DOHH2 (cell line): ENCODE data around the gene ANKRD33.

Experiments
- H3F3A ChIP-seq: fragments of 200-600 bp; sonication (generic), shearing (Covaris generic); 2 replicates; pipeline ENCODE4 v1.6.0; 2016; ENCODE audit warnings: antibody characterized with exemption, mild to moderate bottlenecking; ENCODE audit not compliant: control insufficient read depth, insufficient read depth
- H3K27ac ChIP-seq: fragments of 200-600 bp; sonication (generic); 2 replicates; pipeline ENCODE4 v1.5.1; 2014; ENCODE audit warnings: low read depth, mild to moderate bottlenecking, low read length, moderate library complexity
- H3K27me3 ChIP-seq: fragments of 200-600 bp; sonication (generic); 2 replicates; pipeline ENCODE4 v1.6.1; 2014; ENCODE audit warnings: mild to moderate bottlenecking, low read length, mixed read lengths; ENCODE audit not compliant: control insufficient read depth
- H3K36me3 ChIP-seq: fragments of 200-600 bp; sonication (generic); 2 replicates; pipeline ENCODE4 v1.6.1; 2014; ENCODE audit warnings: mild to moderate bottlenecking, low read length, moderate library complexity, mixed read lengths; ENCODE audit not compliant: control insufficient read depth
- H3K4me1 ChIP-seq: fragments of 200-600 bp; sonication (generic); 2 replicates; pipeline ENCODE4 v1.6.1; 2014; ENCODE audit warnings: mild to moderate bottlenecking, low read length, mixed read lengths; ENCODE audit not compliant: control insufficient read depth
- H3K4me2 ChIP-seq: fragments of 200-600 bp; sonication (generic); 2 replicates; pipeline ENCODE4 v1.6.0; 2014; ENCODE audit warnings: mild to moderate bottlenecking, low read length, moderate library complexity
- H3K4me3 ChIP-seq: fragments of 200-600 bp; sonication (generic); 2 replicates; pipeline ENCODE4 v1.5.1; 2014; ENCODE audit warnings: mild to moderate bottlenecking, low read length, mixed read lengths
- H3K79me2 ChIP-seq: fragments of 200-600 bp; sonication (generic); 2 replicates; pipeline ENCODE4 v1.6.1; 2014; ENCODE audit warnings: mild to moderate bottlenecking, low read length, mixed read lengths; ENCODE audit not compliant: control insufficient read depth
- H3K9me2 ChIP-seq: fragments of 200-600 bp; sonication (generic); replicated peaks from 2 replicates; pipeline ENCODE4 v1.6.1; 2014; ENCODE audit warnings: mild to moderate bottlenecking, low read length, mixed read lengths; ENCODE audit not compliant: control insufficient read depth
- H3K9me3 ChIP-seq: fragments of 200-600 bp; sonication (generic); 2 replicates; pipeline ENCODE4 v1.6.1; 2014; ENCODE audit warnings: antibody characterized with exemption, low read length, mixed read lengths; ENCODE audit not compliant: control insufficient read depth, insufficient read depth
- H4K20me1 ChIP-seq: fragments of 200-600 bp; sonication (generic); 2 replicates; pipeline ENCODE4 v1.6.0; 2014; ENCODE audit warnings: low read depth, mild to moderate bottlenecking, antibody characterized with exemption, low read length, moderate library complexity; ENCODE audit not compliant: control insufficient read depth, insufficient read depth
- CTCF ChIP-seq: fragments of 200-600 bp; sonication (generic); IDR thresholded peaks from one replicate; pipeline ENCODE4 v1.5.1; 2014; ENCODE audit warnings: antibody characterized with exemption, mild to moderate bottlenecking, low read depth, low read length; ENCODE audit not compliant: poor library complexity, severe bottlenecking
- EZH2phosphoT487 ChIP-seq: fragments of 200-600 bp; sonication (generic); IDR thresholded peaks from 2 replicates; pipeline ENCODE4 v1.6.1; 2017; ENCODE audit warnings: borderline replicate concordance, mild to moderate bottlenecking, antibody characterized with exemption, low read length, moderate library complexity, mixed read lengths

Gene ANKRD33

GRCh38 chr12:51887476-51888315 is at the start of gene ANKRD33:
Gene ANKRD33 (plus strand): TSS chr12:51888103. CDS start chr12:51888187, 84 bp downstream.
- no peaks in the 10 kb centered on the region for H3K27me3 ChIP-seq
- no peaks in the 10 kb centered on the region for H3K36me3 ChIP-seq
- no peaks in the 10 kb centered on the region for H3K9me3 ChIP-seq
- H3K4me2 ChIP-seq = no peak within 1 kb of the TSS
- no peak within 1 kb of the TSS for H3K4me3 ChIP-seq
- peaks cover 12% of the 10 kb centered on the region for H3K4me1 ChIP-seq
- H4K20me1 ChIP-seq = no peaks in the 10 kb centered on the region
- no peaks in the 10 kb centered on the region for H3K79me2 ChIP-seq
- TF ChIP-seq CTCF = no peak
- TF ChIP-seq EZH2phosphoT487 = no peak
- no peaks in the 10 kb centered on the region for H3K9me2 ChIP-seq
- H3F3A ChIP-seq = no peaks in the 10 kb centered on the region
- no peak within 1 kb of the TSS for H3K27ac ChIP-seq

- Histone ChIP-seq H3F3A (no peaks in the 10 kb centered on the region), H3K4me1 (no peaks in the 10 kb centered on the region), H3K4me3 (no peak overlapping the region), H4K20me1 (no peaks in the 10 kb centered on the region), H3K4me2 (no peak overlapping the region), H3K36me3 (no peaks in the 10 kb centered on the region), H3K27me3 (peaks cover 21% of the 10 kb centered on the region; the same call in 1 of the 2 replicates), H3K79me2 (no peaks in the 10 kb centered on the region), H3K9me3 (no peaks in the 10 kb centered on the region), H3K27ac (no peak overlapping the region), H3K9me2 (no peaks in the 10 kb centered on the region)
- TF ChIP-seq CTCF (no peak), EZH2phosphoT487 (no peak)
These were observed 49.1 kb upstream of the ANKRD33 start for GRCh38 chr12:51838762-51839161.

GRCh38 chr12:51839310-51839947 is 48.5 kb upstream of the ANKRD33 start:
- TF ChIP-seq CTCF (no peak), EZH2phosphoT487 (no peak)
- Histone ChIP-seq H3K4me1 (no peaks in the 10 kb centered on the region), H3K4me2 (no peak overlapping the region), H3K36me3 (no peaks in the 10 kb centered on the region), H3K4me3 (no peak overlapping the region), H3K9me3 (no peaks in the 10 kb centered on the region), H3K9me2 (no peaks in the 10 kb centered on the region), H3K79me2 (no peaks in the 10 kb centered on the region), H3K27me3 (peaks cover 27% of the 10 kb centered on the region; the same call in 1 of the 2 replicates), H3F3A (no peaks in the 10 kb centered on the region), H3K27ac (no peak overlapping the region), H4K20me1 (no peaks in the 10 kb centered on the region)
